H1 (cell line): ENCODE results near the gene TUBAL3.
A peak's percentile ranks its signal among the peaks of the same experiment; 100 is the strongest.

Experiments used
- POLR2A ChIP-seq, 2 experiments: IDR thresholded peaks; 1 replicate in 1 of 2; 2 replicates in 1 of 2; pipeline ENCODE4 v1.6.1; 2011; ENCODE audit warnings: low read depth in 2 of 2, low read length in 2 of 2, mild to moderate bottlenecking in 2 of 2; ENCODE audit errors: control extremely low read depth in 1 of 2
- POLR2AphosphoS5 ChIP-seq: IDR thresholded peaks from 2 replicates; pipeline ENCODE4 v1.6.1; 2011; ENCODE audit warnings: low read depth, low read length
- RFX5 ChIP-seq: IDR thresholded peaks from 2 replicates; pipeline ENCODE4 v1.6.1; 2011; ENCODE audit warnings: low read depth, low read length, improper control_type of control experiment, borderline replicate concordance

GRCh38 chr10:5412277-5412941 lies 7.8 kb upstream of the TUBAL3 start, which contains the start of gene NET1:
- TF ChIP-seq POLR2AphosphoS5 = no peak
- no peak for TF ChIP-seq RFX5
- peak; percentile 43 to 53 for TF ChIP-seq POLR2A (IDR thresholded peaks at IDR 0.05; ENCODE audit: control extremely low read depth in 1 of 2, low read depth in 2 of 2, low read length in 2 of 2)
